ENCODE measurements around the gene HORMAD1. TPM values are rescaled to one million over a fixed set of nuclear protein-coding genes. Genes with fewer than 3 reads are reported as not detected.

HORMAD1 gene
- total and polyA plus RNA-seq, 2 of the 8 experiments (the other 6 are each of a cell fraction or from before 2014, with no cell fraction given): not detected

- H4K20me1 ChIP-seq (replicated peaks in 1 of 2; ENCODE audit: control insufficient read depth in 1 of 2, insufficient read depth in 2 of 2, low read length in 2 of 2): no peaks in the 10 kb centered on the region
- no peak overlapping the region for H3K9ac ChIP-seq (replicated peaks in 1 of 4; ENCODE audit: extremely low read depth in 1 of 4, low read depth in 3 of 4, low read length in 3 of 4)
- H2BK120ac ChIP-seq (replicated peaks; ENCODE audit: low read depth, low read length): no peak overlapping the region
- 60% methylated on average over 1 of the region's 1 CpG; no CpG with 5 or more reads in 1 of the 2 experiments for WGBS, 2 experiments (ENCODE audit: extremely low coverage in 1 of 2, insufficient coverage in 1 of 2, insufficient read length in 1 of 2, insufficient replicate concordance in 2 of 2, low coverage in 1 of 2, low lambda C conversion rate in 2 of 2, missing lambda C conversion rate in 1 of 2)
- no peaks in the 10 kb centered on the region for H3K79me2 ChIP-seq (ENCODE audit: control insufficient read depth in 1 of 2, insufficient read depth in 2 of 2, low read length in 2 of 2)
- H2BK5ac ChIP-seq (ENCODE audit: low read depth, low read length): no peak overlapping the region
- no peak overlapping the region for H3K27ac ChIP-seq (ENCODE audit: low read depth, low read length)
- no peaks in the 10 kb centered on the region for H3K4me1 ChIP-seq (replicated peaks in 1 of 4; ENCODE audit: control insufficient read depth in 3 of 4, insufficient read depth in 4 of 4, low read length in 3 of 4)
- no peak overlapping the region for H3K4me3 ChIP-seq (ENCODE audit: extremely low read depth in 1 of 4, insufficient read depth in 2 of 4, low read depth in 3 of 4, low read length in 4 of 4)
- no peak overlapping the region for H3K23ac ChIP-seq (ENCODE audit: insufficient read length)
- no peak overlapping the region for H4K8ac ChIP-seq (ENCODE audit: extremely low read depth, insufficient read depth, low read length)
- H3K79me1 ChIP-seq (ENCODE audit: low read depth, low read length): no peaks in the 10 kb centered on the region
- H3K4me2 ChIP-seq (ENCODE audit: insufficient read depth in 1 of 2, low read depth in 2 of 2, low read length in 2 of 2): no peak overlapping the region
- TF ChIP-seq SIRT6 (IDR thresholded peaks at IDR 0.05; ENCODE audit: low read length): no peak
- TF ChIP-seq SIX5 (IDR thresholded peaks at IDR 0.05; ENCODE audit: low read depth, low read length): no peak
- TF ChIP-seq EP300 (IDR thresholded peaks at IDR 0.05; ENCODE audit: borderline replicate concordance in 1 of 2, low read depth in 2 of 2, low read length in 2 of 2): no peak
- no peak for TF ChIP-seq E2F6 (IDR thresholded peaks at IDR 0.05)
- TF ChIP-seq KDM5A (IDR thresholded peaks at IDR 0.05; ENCODE audit: low read length): no peak
- no peak for TF ChIP-seq ASH2L (IDR thresholded peaks at IDR 0.05; ENCODE audit: low read length)
- ChIA-PET CTCF (ENCODE audit: partially characterized antibody) (interaction anchor here (0.7 to 1.4 kb wide), 4 partner anchors 10 to 151 kb away, joined by 3 to 4 read pairs (median 3); no protein-coding TSS in a partner anchor), POLR2A (ENCODE audit: partially characterized antibody) (interaction anchor here (0.9 to 2.4 kb wide), 3 partner anchors 62 to 106 kb away, joined by 3 to 8 read pairs (median 3); no protein-coding TSS in a partner anchor)
- H2BK12ac ChIP-seq (ENCODE audit: low read depth, low read length): no peak overlapping the region
- H2AK5ac ChIP-seq (ENCODE audit: low read depth, low read length): no peak overlapping the region
- H2BK20ac ChIP-seq (ENCODE audit: low read length): no peak overlapping the region
- no peak overlapping the region for H3K56ac ChIP-seq (replicated peaks; ENCODE audit: insufficient read length, low read depth, low read length)
- peaks cover 2 to 24% (median 5%) of the 10 kb centered on the region in 4 experiments; a peak in 6 of 8 replicates for H3K36me3 ChIP-seq (ENCODE audit: control insufficient read depth in 2 of 4, insufficient read depth in 4 of 4, low read length in 3 of 4)
- no peak overlapping the region for H4K91ac ChIP-seq (replicated peaks; ENCODE audit: insufficient read length, low read length)
- no peaks in the 10 kb centered on the region for H3K23me2 ChIP-seq (ENCODE audit: low read depth, low read length)
- H2BK15ac ChIP-seq (ENCODE audit: low read length): no peak overlapping the region
- no peak overlapping the region for H3K4ac ChIP-seq (replicated peaks; ENCODE audit: insufficient read length, low read depth, low read length)
- no peak for FAIRE-seq
- no peak overlapping the region for H3K14ac ChIP-seq (ENCODE audit: insufficient read length)
- no peaks in the 10 kb centered on the region for H3K27me3 ChIP-seq (replicated peaks in 1 of 4; ENCODE audit: control insufficient read depth in 3 of 4, extremely low read depth in 1 of 4, insufficient read depth in 3 of 4, low read length in 3 of 4)
- H4K5ac ChIP-seq (ENCODE audit: insufficient read length, low read depth, low read length): no peak overlapping the region
- H3K18ac ChIP-seq (ENCODE audit: extremely low read depth, low read length): no peak overlapping the region
- H3K9me3 ChIP-seq (ENCODE audit: insufficient read depth in 2 of 2, low read depth in 1 of 2, low read length in 1 of 2): no peaks in the 10 kb centered on the region
- DNase-seq (ENCODE audit: low read depth in 1 of 2, low spot score in 2 of 2): no peak
- no peak overlapping the region for H2AFZ ChIP-seq (ENCODE audit: low read length)
These were observed 36.8 kb downstream of the HORMAD1 start for GRCh38 chr1:150683914-150684313.

All from H1 (cell line).